ENCODE measurements around the gene PXYLP1.

Gene PXYLP1

GRCh38 chr3:141225939-141226338, 5.7 kb upstream of the PXYLP1 start:
- no peaks in the 10 kb centered on the region for H3K36me3 ChIP-seq (ENCODE audit: insufficient read depth, low read length)
- no peaks in the 10 kb centered on the region for H3K27me3 ChIP-seq (ENCODE audit: insufficient read depth, low read length, poor library complexity)
- TF ChIP-seq CTCF (IDR thresholded peaks at IDR 0.05; ENCODE audit: borderline replicate concordance, extremely low read depth, low read length, poor library complexity, severe bottlenecking) (no peak), EZH2 (IDR thresholded peaks at IDR 0.05; ENCODE audit: borderline replicate concordance, low read depth, low read length, severe bottlenecking) (no peak)
- no peaks in the 10 kb centered on the region for H4K20me1 ChIP-seq (ENCODE audit: insufficient read depth, low read length)
- H3K4me2 ChIP-seq (ENCODE audit: insufficient read depth, low read length), result no peak overlapping the region
- H3K4me3 ChIP-seq (ENCODE audit: low read depth in 1 of 2, low read length in 2 of 2), result no peak overlapping the region
- no peak overlapping the region for H3K27ac ChIP-seq (ENCODE audit: low read length)
- ATAC-seq (ENCODE audit: insufficient read depth, low read depth) (no peak), DNase-seq (no peak)
- peaks cover 7% of the 10 kb centered on the region for H3K79me2 ChIP-seq (ENCODE audit: insufficient read depth, low read length)
- peaks cover 45% of the 10 kb centered on the region for H3K4me1 ChIP-seq (ENCODE audit: insufficient read depth, low read length)
- no peak overlapping the region for H3K9ac ChIP-seq (ENCODE audit: low read depth, low read length)
- no peak overlapping the region for H2AFZ ChIP-seq (ENCODE audit: low read depth, low read length)
- peaks cover 18% of the 10 kb centered on the region for H3K9me3 ChIP-seq (ENCODE audit: insufficient read depth, low read length, severe bottlenecking)

- Histone ChIP-seq H3K27ac (ENCODE audit: low read length) (peak overlapping the region; percentile 73), H2AFZ (ENCODE audit: low read depth, low read length) (no peak overlapping the region), H3K9ac (ENCODE audit: low read depth, low read length) (peak overlapping the region; percentile 23), H3K36me3 (ENCODE audit: insufficient read depth, low read length) (peaks cover under 1% of the 10 kb centered on the region; the same call in 1 of the 2 replicates), H3K4me3 (ENCODE audit: low read depth in 1 of 2, low read length in 2 of 2) (no peak overlapping the region), H3K4me2 (ENCODE audit: insufficient read depth, low read length) (no peak overlapping the region), H3K4me1 (ENCODE audit: insufficient read depth, low read length) (peaks cover 49% of the 10 kb centered on the region), H3K79me2 (ENCODE audit: insufficient read depth, low read length) (peaks cover 13% of the 10 kb centered on the region), H3K27me3 (ENCODE audit: insufficient read depth, low read length, poor library complexity) (no peaks in the 10 kb centered on the region), H4K20me1 (ENCODE audit: insufficient read depth, low read length) (no peaks in the 10 kb centered on the region), H3K9me3 (ENCODE audit: insufficient read depth, low read length, severe bottlenecking) (peaks cover 17% of the 10 kb centered on the region)
- no peak for ATAC-seq (ENCODE audit: insufficient read depth, low read depth)
- DNase-seq, result no peak
- no peak for TF ChIP-seq EZH2 (IDR thresholded peaks at IDR 0.05; ENCODE audit: borderline replicate concordance, low read depth, low read length, severe bottlenecking)
- TF ChIP-seq CTCF (IDR thresholded peaks at IDR 0.05; ENCODE audit: borderline replicate concordance, extremely low read depth, low read length, poor library complexity, severe bottlenecking), result no peak
Measured at GRCh38 chr3:141227216-141227615, 4.4 kb upstream of the PXYLP1 start.

- H3K27me3 ChIP-seq (ENCODE audit: insufficient read depth, low read length, poor library complexity), result no peaks in the 10 kb centered on the region
- H3K27ac ChIP-seq (ENCODE audit: low read length), result peak overlapping the region; percentile 73
- H3K36me3 ChIP-seq (ENCODE audit: insufficient read depth, low read length), result peaks cover 6% of the 10 kb centered on the region; the same call in 1 of the 2 replicates
- ATAC-seq (ENCODE audit: insufficient read depth, low read depth) (no peak), DNase-seq (no peak)
- H3K4me3 ChIP-seq (ENCODE audit: low read depth in 1 of 2, low read length in 2 of 2), result no peak overlapping the region
- TF ChIP-seq CTCF (IDR thresholded peaks at IDR 0.05; ENCODE audit: borderline replicate concordance, extremely low read depth, low read length, poor library complexity, severe bottlenecking) (no peak), EZH2 (IDR thresholded peaks at IDR 0.05; ENCODE audit: borderline replicate concordance, low read depth, low read length, severe bottlenecking) (no peak)
- H4K20me1 ChIP-seq (ENCODE audit: insufficient read depth, low read length), result no peaks in the 10 kb centered on the region
- no peak overlapping the region for H3K4me2 ChIP-seq (ENCODE audit: insufficient read depth, low read length)
- H3K79me2 ChIP-seq (ENCODE audit: insufficient read depth, low read length), result peaks cover 18% of the 10 kb centered on the region
- no peak overlapping the region for H2AFZ ChIP-seq (ENCODE audit: low read depth, low read length)
- H3K9ac ChIP-seq (ENCODE audit: low read depth, low read length), result peak overlapping the region; percentile 23
- peaks cover 49% of the 10 kb centered on the region for H3K4me1 ChIP-seq (ENCODE audit: insufficient read depth, low read length)
- H3K9me3 ChIP-seq (ENCODE audit: insufficient read depth, low read length, severe bottlenecking), result peaks cover 12% of the 10 kb centered on the region
Measured at GRCh38 chr3:141227752-141228151, 3.9 kb upstream of the PXYLP1 start.

All from DND-41 (cell line).